Suppressor macrophage treated with lipopolysaccharide for 4 hours (primary cell): ENCODE measurements around the gene MAMLD1.
A peak's percentile ranks its signal among the peaks of the same experiment; 100 is the strongest.
"Not testable (repeated sequence)": the region's sequence is repeated elsewhere in the genome, so short reads cannot be mapped to it uniquely, and the experiment has no call there.

ENCODE experiments used
- DNase-seq: peaks from one replicate; pipeline ENCODE4 v3.0.0-alpha.2; 2020

The MAMLD1 gene, protein sequence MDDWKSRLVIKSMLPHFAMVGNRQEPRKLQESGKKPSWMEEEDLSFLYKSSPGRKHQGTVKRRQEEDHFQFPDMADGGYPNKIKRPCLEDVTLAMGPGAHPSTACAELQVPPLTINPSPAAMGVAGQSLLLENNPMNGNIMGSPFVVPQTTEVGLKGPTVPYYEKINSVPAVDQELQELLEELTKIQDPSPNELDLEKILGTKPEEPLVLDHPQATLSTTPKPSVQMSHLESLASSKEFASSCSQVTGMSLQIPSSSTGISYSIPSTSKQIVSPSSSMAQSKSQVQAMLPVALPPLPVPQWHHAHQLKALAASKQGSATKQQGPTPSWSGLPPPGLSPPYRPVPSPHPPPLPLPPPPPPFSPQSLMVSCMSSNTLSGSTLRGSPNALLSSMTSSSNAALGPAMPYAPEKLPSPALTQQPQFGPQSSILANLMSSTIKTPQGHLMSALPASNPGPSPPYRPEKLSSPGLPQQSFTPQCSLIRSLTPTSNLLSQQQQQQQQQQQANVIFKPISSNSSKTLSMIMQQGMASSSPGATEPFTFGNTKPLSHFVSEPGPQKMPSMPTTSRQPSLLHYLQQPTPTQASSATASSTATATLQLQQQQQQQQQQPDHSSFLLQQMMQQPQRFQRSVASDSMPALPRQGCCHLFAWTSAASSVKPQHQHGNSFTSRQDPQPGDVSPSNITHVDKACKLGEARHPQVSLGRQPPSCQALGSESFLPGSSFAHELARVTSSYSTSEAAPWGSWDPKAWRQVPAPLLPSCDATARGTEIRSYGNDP

DNA sequence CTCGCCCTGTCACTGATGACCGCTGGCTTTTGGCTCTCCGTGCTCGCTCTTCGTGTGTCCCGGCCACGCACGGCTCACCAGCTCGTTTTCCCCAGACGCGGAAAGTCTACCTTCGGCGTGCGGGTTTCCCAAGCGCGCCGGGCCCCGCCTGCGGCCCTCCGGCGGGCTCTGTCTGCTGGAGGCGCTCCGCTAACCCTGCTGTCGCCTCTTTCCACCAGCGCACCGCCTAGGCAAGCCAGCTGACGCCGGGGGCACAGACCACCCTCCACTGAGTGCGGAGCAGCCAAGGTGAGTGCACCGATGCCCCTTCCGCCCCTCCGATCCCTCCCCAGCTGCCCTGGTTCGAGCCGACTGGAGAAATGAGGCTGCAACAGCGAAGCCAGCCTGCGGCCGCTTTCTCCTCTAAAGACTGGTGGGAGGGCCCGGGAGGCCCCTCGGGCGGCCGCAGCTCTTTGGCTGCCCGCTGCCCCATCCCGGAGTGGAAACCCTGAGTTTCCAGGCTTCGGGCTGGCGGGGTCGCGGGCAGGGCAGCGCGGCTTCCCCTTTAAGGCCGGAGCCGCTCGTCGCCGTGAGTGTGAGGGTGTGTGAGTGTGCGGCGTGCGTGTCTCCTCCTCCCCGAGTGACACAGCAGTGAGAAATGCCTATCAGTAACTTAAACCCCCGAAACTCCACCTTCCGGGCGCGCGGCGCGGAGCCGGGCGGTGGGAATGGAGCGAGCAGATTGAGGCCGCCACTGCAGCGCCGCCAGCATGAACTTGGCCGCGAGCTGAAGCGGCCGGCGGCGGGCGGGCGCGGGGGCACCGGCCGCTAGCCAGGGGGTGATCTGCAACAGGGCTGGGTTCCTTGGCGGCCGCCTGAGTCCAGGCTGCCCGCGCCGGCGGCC, at the start of gene MAMLD1:
Gene MAMLD1, plus strand, starts transcription at position 719 of the 883 bp plus-strand sequence. CDS start 82,200 bp downstream, outside the sequence.
- DNase-seq: peak; percentile 69

DNA sequence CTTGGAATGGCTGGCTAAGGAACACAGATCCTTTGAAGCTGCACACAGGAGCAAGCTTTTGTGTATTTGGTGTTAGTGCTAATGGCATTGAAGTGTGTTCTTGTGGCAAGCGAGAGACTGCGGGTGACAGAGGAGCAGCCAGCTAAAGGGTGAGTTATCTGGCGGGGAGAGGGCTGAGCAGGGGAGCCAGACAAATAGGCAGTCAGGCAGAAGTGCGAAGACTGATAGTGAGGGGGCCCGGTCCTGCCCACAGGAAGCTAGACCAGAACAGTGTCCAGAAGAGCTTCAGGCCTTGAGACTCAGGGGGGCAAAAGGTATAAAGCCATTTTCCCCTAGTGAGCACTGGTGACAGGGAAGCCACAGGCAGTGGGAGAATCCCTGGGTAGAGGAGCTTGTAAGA, 49.6 kb upstream of the MAMLD1 start:
- DNase-seq: no peak

DNA sequence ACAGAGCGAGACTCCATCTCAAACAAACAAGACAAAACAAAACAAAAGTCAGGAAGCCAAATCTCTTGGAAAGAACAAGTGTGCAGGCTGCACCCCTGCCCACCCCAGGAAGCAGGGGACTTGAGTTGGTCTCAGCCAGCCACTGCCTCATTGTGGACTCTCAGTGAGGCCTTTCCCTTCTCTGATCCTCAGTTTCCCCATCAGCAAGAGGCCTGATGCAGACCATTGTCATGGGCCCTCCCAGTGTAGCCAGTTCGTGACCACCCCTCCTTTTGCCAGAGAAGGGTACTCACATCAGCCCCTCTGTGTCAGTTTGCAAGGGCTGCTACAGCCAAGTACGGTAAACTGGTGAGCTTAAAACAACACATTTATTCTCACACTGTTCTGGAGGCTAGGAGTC, 48.9 kb upstream of the MAMLD1 start:
- no peak for DNase-seq

DNA sequence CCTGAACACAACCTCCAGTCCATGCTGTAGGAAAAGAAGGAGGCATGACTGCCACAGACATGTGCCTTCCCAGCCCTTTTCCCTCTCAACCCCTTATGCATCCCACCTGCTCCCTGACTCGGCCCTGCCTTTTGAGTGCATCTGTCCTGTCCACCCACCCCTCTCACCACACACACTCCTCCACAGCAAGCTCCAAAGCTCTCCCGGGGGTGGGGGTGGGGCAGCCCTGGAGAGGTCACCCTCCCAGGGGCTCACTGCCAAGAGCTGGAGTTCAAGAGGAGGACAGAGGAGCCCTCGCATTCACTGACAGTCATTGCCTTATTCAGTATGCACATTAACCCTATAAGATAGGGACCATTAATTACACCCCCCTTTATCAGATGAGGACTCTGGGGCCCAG, 46.6 kb upstream of the MAMLD1 start:
- DNase-seq: no peak

DNA sequence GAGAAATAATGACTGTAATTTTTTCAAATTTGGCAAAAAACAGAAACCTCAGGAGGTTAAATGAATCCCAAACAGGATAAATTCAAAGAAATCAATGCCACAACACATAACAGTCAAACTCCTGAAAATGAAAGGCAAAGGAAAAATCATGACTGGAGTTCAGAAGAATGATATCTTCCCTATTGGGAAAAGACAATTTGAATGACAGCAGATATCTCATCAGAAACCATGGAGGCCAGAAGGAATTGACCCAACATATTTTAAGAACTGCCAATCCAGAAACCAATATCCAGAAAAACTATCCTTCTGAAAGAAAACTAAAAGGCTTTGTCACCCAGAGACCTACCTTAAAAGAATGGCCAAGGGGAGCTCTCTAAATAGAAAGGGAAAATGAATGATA, 40.1 kb upstream of the MAMLD1 start:
- no peak for DNase-seq

DNA sequence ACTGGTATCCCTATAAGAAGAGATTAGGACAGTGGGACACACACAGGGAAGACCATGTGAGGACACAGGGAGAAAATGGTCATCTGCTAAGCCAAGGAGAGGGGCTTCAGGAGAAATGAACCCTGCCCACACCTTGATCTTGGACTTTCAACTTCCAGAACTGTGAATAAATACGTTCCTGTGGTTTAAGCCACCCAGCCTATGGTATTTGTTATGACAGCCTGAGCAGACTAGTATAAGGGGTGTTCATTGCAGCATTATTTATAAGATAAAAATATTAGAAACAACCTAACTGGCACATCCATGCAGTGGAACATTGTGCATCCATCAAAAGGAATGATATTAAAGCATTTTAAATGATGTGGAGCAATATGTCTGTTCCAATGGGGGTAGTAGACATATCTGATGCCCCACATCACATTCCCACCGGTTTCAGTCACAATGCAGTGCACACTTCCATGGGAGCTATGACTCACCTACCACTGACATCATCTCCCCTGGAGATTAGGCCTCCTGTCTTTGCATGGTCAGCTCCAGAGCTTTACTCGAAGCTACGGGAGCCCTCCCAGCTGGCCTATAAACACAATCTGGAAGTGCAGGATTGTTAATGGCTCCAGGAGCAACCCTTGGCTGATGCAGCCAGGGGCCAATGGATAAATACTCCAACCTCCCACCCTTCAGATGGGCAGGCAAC, 38.9 kb upstream of the MAMLD1 start:
- no peak for DNase-seq

DNA sequence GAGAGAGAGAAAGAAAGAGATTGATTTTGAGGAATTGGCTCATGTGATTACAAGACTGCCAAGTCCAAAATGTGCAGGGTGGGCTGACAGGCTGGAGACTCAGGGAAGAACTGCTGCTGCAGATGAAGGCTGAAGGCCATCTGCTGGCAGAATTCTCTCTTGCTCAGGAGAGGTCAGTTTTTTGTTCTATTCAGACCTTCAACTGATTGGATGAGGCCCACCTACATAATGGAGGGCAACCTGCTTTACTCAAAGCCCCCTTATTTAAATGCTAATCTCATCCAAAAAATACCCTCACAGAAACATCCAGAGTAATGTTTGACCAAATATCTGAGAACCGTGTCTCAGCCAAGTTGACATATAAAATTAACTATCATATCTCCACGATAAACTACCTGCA, 38.2 kb upstream of the MAMLD1 start:
- DNase-seq: no peak

DNA sequence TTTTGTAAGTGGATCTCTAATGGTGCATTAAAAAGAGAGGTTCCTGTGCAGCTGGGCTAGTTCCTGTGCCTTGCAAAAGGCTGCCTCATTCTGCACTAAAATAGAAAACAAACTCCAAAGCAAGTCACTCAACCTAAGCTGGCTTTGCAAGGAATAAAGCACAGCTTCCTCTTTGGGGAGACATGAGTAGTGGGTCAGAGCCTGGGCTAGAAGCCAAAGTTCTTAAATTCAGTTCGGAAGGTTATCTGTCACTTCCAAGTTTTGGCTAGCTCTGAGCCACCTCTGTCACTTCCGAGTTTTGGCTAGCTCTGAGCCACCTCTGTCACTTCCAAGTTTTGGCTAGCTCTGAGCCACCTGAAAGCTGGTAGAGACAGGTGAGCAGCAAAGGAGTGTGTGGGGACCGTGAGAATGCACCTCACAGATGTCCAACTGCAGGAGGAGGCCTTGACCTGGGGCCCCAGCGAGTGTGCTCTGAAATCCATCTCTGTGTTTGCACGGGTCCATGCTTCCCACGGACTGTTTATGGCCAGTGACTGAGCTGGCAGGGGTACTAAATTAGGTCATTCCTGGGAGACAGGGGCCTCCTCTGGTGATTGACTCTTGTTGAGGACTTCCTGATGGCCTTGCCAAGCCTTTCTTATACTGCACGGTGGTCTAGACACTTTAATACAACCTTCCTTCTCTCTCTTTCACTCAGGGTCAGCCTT, 36.4 kb upstream of the MAMLD1 start:
- no peak for DNase-seq

DNA sequence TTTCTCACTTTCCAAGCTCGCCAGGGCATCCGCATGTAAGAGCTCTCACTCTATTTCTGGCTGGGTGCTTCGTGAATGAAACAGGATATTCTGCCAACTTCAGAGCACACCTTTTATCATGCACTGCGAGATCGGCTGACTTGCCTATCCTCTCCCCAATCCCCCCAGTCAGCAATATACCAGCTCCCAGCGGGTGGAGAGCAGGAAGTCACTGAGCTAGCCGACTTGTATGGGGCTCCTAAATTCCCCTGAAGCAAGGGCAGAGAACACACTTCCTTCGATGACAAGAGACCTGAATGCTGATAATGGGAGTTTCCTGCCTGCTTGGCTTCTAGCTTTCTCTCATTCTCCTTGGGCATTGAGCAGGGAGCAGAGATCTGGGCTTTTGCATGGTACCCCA, 33.8 kb upstream of the MAMLD1 start:
- no peak for DNase-seq

DNA sequence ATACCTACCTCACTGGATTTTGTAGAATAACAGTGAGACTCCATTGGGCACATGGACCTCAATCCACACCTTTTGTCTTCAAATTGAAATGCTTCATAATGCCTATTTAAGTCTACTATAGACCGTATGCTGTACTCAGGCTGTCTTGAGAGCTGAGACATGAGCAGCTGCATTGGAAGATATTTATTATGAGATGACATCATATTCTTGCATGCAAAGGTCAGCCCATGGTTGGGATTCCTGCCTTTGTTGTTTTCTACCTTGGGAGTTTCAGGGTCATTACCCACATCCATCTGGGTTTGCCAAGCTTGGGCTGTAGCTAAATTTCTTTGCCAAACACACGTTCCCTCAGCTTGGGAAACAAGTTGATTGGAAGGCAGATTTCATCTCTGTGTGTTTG, 33.2 kb upstream of the MAMLD1 start:
- DNase-seq: no peak

DNA sequence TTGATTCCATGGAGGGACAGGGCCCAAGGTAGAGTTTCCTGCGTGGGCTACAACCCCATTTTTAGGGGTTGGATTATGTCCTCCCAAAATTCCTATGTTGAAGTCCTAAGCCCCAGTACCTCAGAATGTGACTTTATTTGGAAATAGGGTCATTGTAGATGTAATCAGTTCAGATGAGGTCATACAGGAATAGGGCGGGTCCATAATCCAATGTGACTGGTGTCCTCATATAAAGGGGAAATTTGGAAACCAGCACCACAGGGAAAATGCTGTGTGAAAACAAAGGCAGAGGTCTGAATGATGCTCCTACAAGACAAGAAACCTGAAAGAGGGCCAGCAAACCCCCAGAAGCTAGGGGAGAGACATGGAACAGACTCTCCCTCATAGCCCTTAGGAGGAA, 31.1 kb upstream of the MAMLD1 start:
- DNase-seq: peak; percentile 13

DNA sequence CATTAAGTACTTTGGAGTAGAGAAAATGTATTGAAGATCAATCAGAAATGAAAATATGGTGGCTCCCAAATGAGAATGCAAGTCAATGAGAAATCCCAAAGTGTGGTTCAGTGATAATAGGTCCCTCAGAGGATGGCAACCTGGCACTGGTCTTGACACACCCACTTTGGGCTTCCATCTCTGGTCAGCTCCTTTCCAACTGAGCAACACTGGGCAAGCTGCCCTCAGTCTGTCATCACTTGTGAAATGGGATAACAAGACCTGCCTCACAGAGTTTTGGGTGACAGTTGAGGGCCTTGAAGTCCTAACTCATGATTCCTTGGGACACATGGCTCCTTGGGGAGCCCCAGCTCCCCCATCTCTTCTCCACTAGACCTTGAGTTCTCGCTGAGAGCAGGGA, 29.0 kb upstream of the MAMLD1 start:
- no peak for DNase-seq

DNA sequence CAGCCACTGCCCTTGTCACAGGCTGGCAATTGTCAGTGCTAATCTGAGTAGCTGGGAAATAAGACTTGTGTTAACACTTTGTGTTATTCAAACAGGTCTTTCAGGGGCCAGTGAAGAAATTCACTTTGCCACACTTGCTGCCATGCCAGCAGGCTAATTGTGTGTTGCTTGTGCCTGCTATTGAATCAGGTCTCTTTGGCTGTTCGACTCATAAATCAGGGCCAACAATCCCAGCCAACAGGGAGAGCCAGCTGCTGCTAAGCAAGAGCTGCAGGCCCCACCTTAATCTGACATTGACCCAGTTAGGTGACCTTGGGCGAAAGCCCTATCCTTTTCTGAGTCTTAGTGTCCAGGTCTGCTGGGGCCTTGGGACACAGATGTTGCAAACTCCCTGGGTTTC, 28.1 kb upstream of the MAMLD1 start:
- DNase-seq: no peak

DNA sequence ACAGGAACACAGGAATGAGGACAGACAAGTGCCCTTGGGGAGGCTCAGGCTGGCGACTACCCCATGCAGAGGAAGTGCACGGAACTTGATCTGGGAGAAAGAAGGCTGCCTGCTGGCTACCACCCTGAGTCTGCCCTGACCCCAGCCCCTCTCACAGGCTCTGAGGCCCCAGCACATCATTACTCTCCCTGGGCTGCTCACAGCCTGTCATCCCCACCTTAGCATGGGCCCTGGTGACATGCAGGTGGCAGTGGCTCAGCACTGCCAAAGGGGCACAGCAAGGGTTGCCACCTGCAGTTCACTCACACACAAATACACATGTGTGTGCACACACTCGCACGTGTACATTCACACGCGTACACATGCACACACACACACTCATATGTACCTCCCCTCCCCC, 26.1 kb upstream of the MAMLD1 start:
- no peak for DNase-seq

DNA sequence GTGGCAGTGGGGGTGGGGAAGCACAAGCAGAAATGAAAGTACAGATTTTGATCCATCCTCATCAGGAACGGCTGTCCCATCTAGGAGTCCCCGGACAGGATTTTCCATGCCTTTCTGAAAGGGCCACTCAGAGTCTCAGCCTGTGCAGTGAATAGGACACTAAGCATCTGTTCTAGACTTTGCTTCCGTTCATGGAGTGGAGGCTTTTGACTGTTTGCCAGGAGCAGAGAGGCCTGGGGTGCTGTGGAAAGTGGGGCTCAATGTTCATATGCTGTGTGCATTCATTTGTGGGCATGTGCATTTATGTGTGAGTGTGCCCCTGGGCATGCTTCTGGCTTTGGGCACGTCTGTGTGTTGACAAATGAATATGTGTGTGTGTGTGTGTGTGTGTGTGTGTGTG, 25.6 kb upstream of the MAMLD1 start:
- no peak for DNase-seq

DNA sequence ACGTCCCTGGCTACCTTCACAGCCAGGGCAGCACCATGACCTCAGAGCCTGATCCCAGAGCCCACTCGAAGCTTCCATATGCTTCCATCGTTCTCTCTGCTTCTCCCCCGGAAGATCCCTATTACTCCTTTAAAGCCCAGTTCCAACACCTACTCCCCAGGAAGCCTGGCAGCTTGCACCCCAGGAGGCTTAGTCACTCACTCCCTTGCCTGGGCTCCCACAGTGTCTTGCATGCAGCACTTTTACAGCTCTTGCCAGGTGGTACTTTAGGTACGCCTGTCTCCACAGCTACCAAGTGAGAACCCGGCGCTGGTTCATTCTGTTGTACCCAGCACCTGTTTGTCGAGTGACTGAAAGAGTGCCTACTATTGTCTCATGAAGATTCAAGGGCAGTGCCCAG, 24.5 kb upstream of the MAMLD1 start:
- DNase-seq: no peak

DNA sequence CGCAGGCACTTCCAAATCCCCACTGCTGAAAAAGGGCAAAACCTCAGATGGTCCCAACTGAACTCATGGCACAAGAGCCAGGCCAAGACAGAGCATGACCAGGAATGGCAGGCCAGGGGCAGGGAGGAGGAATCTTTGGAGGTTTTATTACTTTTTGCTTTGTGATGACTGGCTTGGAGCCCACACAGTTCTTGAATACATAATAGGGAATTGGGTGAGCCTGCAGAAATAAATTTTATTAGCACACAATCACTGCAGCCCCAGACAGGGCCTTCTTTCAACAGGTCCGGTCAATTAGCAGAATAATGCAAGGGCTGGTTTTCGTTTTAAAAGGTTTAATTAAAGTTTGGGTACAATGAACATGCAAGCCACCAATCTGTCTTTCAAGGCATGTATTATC, 23.4 kb upstream of the MAMLD1 start:
- no peak for DNase-seq

DNA sequence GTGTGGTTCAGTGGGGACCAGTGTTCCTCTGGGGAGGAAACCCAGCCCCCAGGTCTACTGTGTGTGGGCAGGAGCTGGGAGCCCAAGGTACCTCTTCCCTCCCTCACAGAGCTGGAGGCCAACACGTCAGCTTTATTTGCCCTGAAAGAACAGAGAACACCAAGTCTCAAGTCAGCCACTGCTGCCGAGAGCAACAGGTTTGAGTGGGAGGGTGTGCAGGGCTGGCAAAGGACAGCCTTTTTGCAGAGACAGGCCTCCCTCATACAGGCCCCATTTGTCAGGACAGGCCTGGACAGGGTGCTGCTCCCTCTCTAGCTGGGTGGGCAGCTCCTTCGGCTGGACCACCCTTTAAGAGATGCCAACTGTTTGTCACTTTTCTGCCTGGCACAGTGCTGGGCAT, 22.8 kb upstream of the MAMLD1 start:
- not testable (repeated sequence) for DNase-seq

DNA sequence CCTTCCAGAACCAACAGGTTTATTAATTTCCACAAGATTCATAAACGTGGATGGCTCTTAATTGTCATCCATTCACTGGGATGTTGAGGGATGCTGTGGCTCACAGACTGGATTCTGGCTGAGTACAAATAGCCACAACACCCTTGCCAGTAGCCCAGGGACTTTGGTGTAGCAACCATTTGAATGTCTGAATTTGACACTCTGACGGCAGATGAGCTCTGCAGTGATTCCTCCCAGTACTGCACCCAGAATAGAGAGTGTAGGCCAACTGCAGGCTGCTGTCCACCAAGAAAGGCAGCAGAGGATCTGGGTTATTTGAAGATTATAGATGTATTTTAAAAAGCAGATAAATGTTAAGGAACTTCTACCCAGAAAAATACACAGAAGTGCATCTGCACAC, 15.6 kb upstream of the MAMLD1 start:
- no peak for DNase-seq

DNA sequence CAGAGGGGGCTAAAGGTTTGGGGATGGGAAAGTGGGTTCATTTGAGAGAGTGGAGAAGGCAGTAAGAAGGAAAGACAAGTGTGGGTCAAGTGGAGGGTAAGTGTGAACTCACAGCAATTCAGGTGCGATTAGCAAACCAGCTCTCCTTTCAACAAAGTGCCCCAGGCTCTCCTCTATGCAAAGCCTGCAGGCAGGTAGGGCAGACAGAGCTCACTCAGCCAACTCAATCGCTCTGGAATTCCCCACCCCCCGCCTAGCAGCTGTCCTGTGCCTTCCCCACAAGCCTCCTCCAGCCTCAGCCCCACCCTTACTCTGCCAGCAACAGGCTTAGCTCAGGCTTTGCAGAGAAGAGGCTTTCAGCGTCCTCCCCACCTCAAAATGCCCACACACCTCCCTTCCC, 14.8 kb upstream of the MAMLD1 start:
- DNase-seq: no peak

DNA sequence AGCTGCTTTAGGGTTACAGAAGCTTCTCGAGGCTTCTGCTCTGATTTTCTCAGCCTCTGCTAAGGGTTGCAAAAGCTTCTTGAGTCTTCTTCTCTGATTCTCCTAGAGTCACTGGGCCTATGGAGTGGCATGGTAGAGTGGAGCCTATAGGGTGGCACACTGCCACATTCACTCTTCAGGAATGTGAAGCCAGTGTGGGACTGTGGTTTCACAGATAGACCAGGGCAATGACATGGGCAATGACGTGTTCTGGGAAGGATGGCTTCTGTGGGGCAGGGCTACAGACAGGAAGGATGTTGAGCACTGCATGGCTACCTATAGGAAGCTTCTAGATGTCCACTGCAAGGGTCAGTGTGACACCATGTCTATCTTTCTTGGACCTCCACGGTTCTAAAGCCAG, 11.0 kb upstream of the MAMLD1 start:
- DNase-seq: no peak

DNA sequence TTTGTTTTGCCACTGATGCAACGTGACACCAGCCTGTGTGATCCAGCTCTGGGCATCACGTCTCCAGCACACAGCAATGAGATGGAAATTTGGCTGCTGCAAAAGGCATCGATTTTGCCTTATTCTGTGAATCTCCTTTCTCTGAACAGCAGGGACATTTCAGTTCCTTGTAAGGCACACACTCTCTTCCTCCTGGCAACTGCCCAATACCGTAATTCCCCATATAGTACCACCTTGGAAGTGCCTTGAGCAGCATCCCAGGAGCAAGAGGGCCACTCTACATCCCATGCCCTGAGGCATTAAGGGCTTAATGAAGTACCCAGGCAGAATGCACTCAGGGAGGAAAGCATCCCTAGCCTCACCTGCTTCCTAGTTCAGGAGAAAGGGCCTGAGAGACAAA, 10.5 kb upstream of the MAMLD1 start:
- DNase-seq: peak; percentile 9
